SU-DHL-6 (cell line): ENCODE results near the gene HOXA13.

Experiments used
- H2AFZ ChIP-seq: fragments of 200-600 bp; sonication (generic); 2 replicates; pipeline ENCODE4 v1.6.1; 2014; ENCODE audit warnings: low read depth, mild to moderate bottlenecking, moderate library complexity, mixed read lengths, antibody characterized with exemption, low read length; ENCODE audit not compliant: severe bottlenecking
- H3F3A ChIP-seq: fragments of 200-600 bp; shearing (Covaris generic); 2 replicates; pipeline ENCODE4 v1.6.0; 2016; ENCODE audit warnings: antibody characterized with exemption, mild to moderate bottlenecking; ENCODE audit not compliant: insufficient read depth
- H3K27ac ChIP-seq: fragments of 200-600 bp; sonication (generic); 2 replicates; pipeline ENCODE4 v1.5.1; 2016; ENCODE audit warnings: low read depth, mild to moderate bottlenecking, low read length, moderate library complexity, mixed read lengths
- H3K27me3 ChIP-seq: fragments of 200-600 bp; sonication (generic), shearing (Covaris generic); 2 replicates; pipeline ENCODE4 v1.6.0; 2014; ENCODE audit warnings: mild to moderate bottlenecking, low read length
- H3K36me3 ChIP-seq: fragments of 200-600 bp; sonication (generic); 2 replicates; pipeline ENCODE4 v1.6.1; 2014; ENCODE audit warnings: mild to moderate bottlenecking, low read length, mixed read lengths
- H3K4me2 ChIP-seq: fragments of 300-600, 200-600 bp; shearing (Covaris generic), sonication (generic); 2 replicates; pipeline ENCODE4 v1.6.0; 2014; ENCODE audit warnings: low read length, low read depth, mild to moderate bottlenecking; ENCODE audit not compliant: poor library complexity, severe bottlenecking
- H3K4me3 ChIP-seq: fragments of 200-600 bp; sonication (generic); 2 replicates; pipeline ENCODE4 v1.5.1; 2014; ENCODE audit warnings: antibody characterized with exemption, low read length, mild to moderate bottlenecking, mixed read lengths; ENCODE audit not compliant: insufficient read depth, poor library complexity, severe bottlenecking
- H3K79me2 ChIP-seq: fragments of 200-600 bp; sonication (generic); 2 replicates; pipeline ENCODE4 v1.6.1; 2014; ENCODE audit warnings: mild to moderate bottlenecking, low read length, moderate library complexity; ENCODE audit not compliant: insufficient read depth
- H3K9ac ChIP-seq: fragments of 200-600 bp; sonication (generic); 2 replicates; pipeline ENCODE4 v1.7.0; 2014; ENCODE audit warnings: mild to moderate bottlenecking, low read length
- H3K9me2 ChIP-seq: fragments of 200-600 bp; sonication (generic); replicated peaks from 2 replicates; pipeline ENCODE4 v1.6.1; 2014; ENCODE audit warnings: low read length; ENCODE audit not compliant: insufficient read depth
- H3K9me3 ChIP-seq: fragments of 200-600 bp; sonication (generic); 2 replicates; pipeline ENCODE4 v1.6.1; 2014; ENCODE audit warnings: low read length, mixed read lengths; ENCODE audit not compliant: insufficient read depth
- H4K20me1 ChIP-seq: fragments of 200-600 bp; sonication (generic); 2 replicates; pipeline ENCODE4 v1.6.1; 2014; ENCODE audit warnings: low read depth, mild to moderate bottlenecking, antibody characterized with exemption, low read length, moderate library complexity, mixed read lengths
- EZH2phosphoT487 ChIP-seq: fragments of 200-600 bp; sonication (generic), shearing (Covaris generic); conservative IDR thresholded peaks from 2 replicates; pipeline ENCODE4 v1.6.1; 2018; ENCODE audit warnings: mild to moderate bottlenecking, antibody characterized with exemption, low read length, moderate library complexity, mixed read lengths
- TF ChIP-seq, protein P1 (sequence below): fragments of 200-600 bp; sonication (generic); IDR thresholded peaks from one replicate; pipeline ENCODE4 v1.5.1; 2017; ENCODE audit warnings: antibody characterized with exemption, mild to moderate bottlenecking, low read length, moderate library complexity; ENCODE audit not compliant: insufficient read depth, poor library complexity, severe bottlenecking

Gene HOXA13

DNA sequence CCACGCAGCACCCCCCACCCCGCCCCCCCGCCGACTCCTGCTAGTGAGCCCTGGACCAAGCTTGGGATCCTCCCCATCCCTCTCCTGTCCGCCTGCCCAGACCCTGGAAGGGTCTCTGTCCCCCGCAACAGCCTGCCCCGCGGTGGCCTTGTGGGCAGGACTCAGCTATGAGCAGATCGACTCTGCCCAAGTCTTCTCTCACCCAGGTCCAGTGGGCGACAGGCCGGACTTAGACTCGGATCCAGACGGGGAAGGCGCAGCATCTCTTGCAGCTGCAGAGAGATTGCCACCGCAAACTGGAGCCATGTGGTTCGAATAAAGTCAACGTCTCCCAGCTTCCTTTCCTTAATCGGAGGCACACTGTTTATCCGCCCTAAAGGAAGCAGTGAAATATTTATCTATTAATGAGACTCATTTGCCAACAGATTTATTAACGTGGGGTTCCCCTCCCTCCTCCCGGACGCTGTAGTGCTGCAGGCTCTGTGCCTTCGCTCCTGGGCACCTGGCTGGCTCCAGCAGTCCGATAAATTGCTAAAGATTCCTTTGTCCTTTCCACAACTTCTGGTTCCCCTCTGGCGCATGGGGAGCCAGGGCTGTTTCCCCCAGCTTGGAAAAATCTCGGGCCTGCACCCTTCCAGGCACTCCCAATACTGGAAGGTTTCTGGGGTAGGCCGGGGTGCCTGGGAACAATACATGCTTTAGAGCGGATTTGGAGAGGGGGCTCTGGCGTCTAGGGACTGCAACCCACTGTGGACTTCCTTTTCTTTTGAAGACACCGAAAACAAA, 42.8 kb downstream of the HOXA13 start:
- Histone ChIP-seq H2AFZ (peak overlapping the region; percentile 77), H3K27me3 (no peaks in the 10 kb centered on the region), H3K36me3 (0 out of 2 replicates have a peak, but pooled peaks cover 4% of the 10 kb centered on the region), H3K9me3 (no peaks in the 10 kb centered on the region), H4K20me1 (no peaks in the 10 kb centered on the region), H3K9me2 (no peaks in the 10 kb centered on the region), H3F3A (peaks cover 17% of the 10 kb centered on the region), H3K4me2 (peak overlapping the region; percentile 83), H3K9ac (peak overlapping the region; percentile 83), H3K79me2 (0 out of 2 replicates have a peak, but pooled peaks cover 4% of the 10 kb centered on the region), H3K4me3 (peak overlapping the region; percentile 69), H3K27ac (no peak overlapping the region)
- TF ChIP-seq, protein P1, sequence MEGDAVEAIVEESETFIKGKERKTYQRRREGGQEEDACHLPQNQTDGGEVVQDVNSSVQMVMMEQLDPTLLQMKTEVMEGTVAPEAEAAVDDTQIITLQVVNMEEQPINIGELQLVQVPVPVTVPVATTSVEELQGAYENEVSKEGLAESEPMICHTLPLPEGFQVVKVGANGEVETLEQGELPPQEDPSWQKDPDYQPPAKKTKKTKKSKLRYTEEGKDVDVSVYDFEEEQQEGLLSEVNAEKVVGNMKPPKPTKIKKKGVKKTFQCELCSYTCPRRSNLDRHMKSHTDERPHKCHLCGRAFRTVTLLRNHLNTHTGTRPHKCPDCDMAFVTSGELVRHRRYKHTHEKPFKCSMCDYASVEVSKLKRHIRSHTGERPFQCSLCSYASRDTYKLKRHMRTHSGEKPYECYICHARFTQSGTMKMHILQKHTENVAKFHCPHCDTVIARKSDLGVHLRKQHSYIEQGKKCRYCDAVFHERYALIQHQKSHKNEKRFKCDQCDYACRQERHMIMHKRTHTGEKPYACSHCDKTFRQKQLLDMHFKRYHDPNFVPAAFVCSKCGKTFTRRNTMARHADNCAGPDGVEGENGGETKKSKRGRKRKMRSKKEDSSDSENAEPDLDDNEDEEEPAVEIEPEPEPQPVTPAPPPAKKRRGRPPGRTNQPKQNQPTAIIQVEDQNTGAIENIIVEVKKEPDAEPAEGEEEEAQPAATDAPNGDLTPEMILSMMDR: no peak
- no peak for TF ChIP-seq EZH2phosphoT487

DNA sequence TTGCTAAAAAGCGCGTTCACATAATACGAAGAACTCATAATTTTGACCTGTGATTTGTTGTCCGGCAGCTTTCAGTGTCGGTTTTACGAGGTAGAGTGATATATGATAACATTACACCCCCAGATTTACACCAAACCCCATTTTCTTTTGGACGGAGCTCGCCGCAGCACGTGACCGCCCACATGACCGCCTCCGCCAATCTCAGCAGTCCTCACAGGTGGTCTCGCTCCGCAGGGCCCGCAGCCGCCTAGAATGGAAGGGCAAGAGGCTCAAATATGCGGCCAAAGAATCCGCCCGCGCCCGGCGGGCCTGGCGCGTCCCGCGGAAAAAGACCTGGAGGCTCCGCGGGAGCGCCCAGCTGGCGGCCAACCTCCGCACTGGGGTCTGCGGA, 43.4 kb downstream of the HOXA13 start, which contains the start of gene HOXA7:
Gene HOXA7, minus strand, starts transcription at position 168 of the 391 bp plus-strand sequence. Its CDS starts 130 bp downstream, at position 38.
- TF ChIP-seq, protein P1: no peak
- no peak for TF ChIP-seq EZH2phosphoT487
- Histone ChIP-seq H3F3A (peaks cover 17% of the 10 kb centered on the region), H3K4me3 (peak within 1 kb of the TSS; percentile 69), H3K4me2 (peak within 1 kb of the TSS; percentile 83), H3K9me2 (no peaks in the 10 kb centered on the region), H3K27me3 (no peaks in the 10 kb centered on the region), H3K9ac (peak within 1 kb of the TSS; percentile 83), H3K36me3 (0 out of 2 replicates have a peak, but pooled peaks cover 4% of the 10 kb centered on the region), H4K20me1 (no peaks in the 10 kb centered on the region), H3K27ac (peak within 1 kb of the TSS; percentile 85), H3K9me3 (no peaks in the 10 kb centered on the region), H2AFZ (peak within 1 kb of the TSS; percentile 77), H3K79me2 (0 out of 2 replicates have a peak, but pooled peaks cover 4% of the 10 kb centered on the region)

DNA sequence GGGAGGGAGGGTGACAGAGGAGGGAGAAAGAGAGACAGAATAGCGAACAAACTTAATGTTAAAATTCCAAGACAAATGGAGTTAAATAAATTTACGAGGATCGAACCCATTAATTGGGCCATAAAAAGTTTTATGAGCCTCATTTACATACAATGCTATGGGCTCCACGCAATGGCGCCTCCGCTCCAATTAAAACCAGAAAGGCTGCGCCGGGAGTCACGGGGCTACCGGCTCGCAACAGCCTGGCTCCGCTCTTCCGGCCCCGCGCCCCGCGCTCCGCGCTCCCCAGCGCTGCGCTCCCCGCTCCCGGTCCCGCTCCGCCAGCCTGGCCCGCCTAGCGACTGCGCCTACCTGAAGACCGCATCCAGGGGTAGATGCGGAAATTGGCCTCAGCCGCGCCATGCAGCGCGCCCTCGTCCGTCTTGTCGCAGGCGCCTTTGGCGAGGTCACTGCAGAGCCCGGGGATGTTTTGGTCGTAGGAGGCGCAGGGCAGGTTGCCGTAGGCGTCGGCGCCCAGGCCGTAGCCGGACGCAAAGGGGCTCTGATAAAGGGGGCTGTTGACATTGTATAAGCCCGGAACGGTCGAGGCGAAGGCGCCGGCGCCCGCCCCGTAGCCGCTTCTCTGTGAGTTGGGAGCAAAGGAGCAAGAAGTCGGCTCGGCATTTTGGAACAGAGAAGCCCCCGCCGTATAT, 43.9 kb downstream of the HOXA13 start:
- H3K36me3 ChIP-seq: 0 out of 2 replicates have a peak, but pooled peaks cover 4% of the 10 kb centered on the region
- peak overlapping the region; percentile 77 for H2AFZ ChIP-seq
- peak overlapping the region; percentile 83 for H3K4me2 ChIP-seq
- no peaks in the 10 kb centered on the region for H3K9me2 ChIP-seq
- 0 out of 2 replicates have a peak, but pooled peaks cover 4% of the 10 kb centered on the region for H3K79me2 ChIP-seq
- peak overlapping the region; percentile 85 for H3K27ac ChIP-seq
- no peak for TF ChIP-seq EZH2phosphoT487
- TF ChIP-seq, protein P1: no peak
- H3K27me3 ChIP-seq: no peaks in the 10 kb centered on the region
- peaks cover 17% of the 10 kb centered on the region for H3F3A ChIP-seq
- H4K20me1 ChIP-seq: no peaks in the 10 kb centered on the region
- no peaks in the 10 kb centered on the region for H3K9me3 ChIP-seq
- peak overlapping the region; percentile 83 for H3K9ac ChIP-seq
- peak overlapping the region; percentile 69 for H3K4me3 ChIP-seq
